Neural cell (in vitro differentiated cells): ENCODE results near the gene SLC2A8. TPM values are rescaled to one million over a fixed set of nuclear protein-coding genes. Genes with fewer than 3 reads are reported as not detected.

Experiments
- H2AFZ ChIP-seq: fragments of 200-600, 300-800 bp; sonication (generic), shearing (Covaris generic); 2 replicates; pipeline ENCODE4 v1.6.0; 2014; ENCODE audit warnings: low read depth, mild to moderate bottlenecking, antibody characterized with exemption, low read length, moderate library complexity
- H3F3A ChIP-seq: fragments of 200-600 bp; shearing (Covaris generic); 2 replicates; pipeline ENCODE4 v1.6.1; 2016; ENCODE audit warnings: mild to moderate bottlenecking, moderate library complexity, mixed read lengths, antibody characterized with exemption, low read length; ENCODE audit not compliant: insufficient read depth, poor library complexity, severe bottlenecking
- H3K27ac ChIP-seq: fragments of 200-600, 300-800 bp; sonication (generic), shearing (Covaris generic); 2 replicates; pipeline ENCODE4 v1.5.1; 2014; ENCODE audit warnings: mild to moderate bottlenecking, low read length, moderate library complexity
- H3K27me3 ChIP-seq: fragments of 300-800, 200-600 bp; sonication (generic), shearing (Covaris generic); 2 replicates; pipeline ENCODE4 v1.6.0; 2014; ENCODE audit warnings: mild to moderate bottlenecking, low read depth, low read length, moderate library complexity; ENCODE audit not compliant: insufficient read depth
- H3K36me3 ChIP-seq: fragments of 300-800, 200-600 bp; sonication (generic), shearing (Covaris generic); 2 replicates; pipeline ENCODE4 v1.5.1; 2014; ENCODE audit warnings: mild to moderate bottlenecking, antibody characterized with exemption, low read length, moderate library complexity; ENCODE audit not compliant: insufficient read depth
- H3K4me2 ChIP-seq: fragments of 300-800, 200-600 bp; sonication (generic), shearing (Covaris generic); 2 replicates; pipeline ENCODE4 v1.6.0; 2014; ENCODE audit warnings: mild to moderate bottlenecking, low read length
- H3K4me3 ChIP-seq: fragments of 300-800, 200-600 bp; sonication (generic), shearing (Covaris generic); 2 replicates; pipeline ENCODE4 v1.5.1; 2014; ENCODE audit warnings: mild to moderate bottlenecking, low read length, moderate library complexity
- H3K79me2 ChIP-seq: fragments of 200-600 bp; shearing (Covaris generic); replicated peaks from 2 replicates; pipeline ENCODE4 v1.6.0; 2014; ENCODE audit warnings: mild to moderate bottlenecking, low read length, moderate library complexity; ENCODE audit not compliant: insufficient read depth
- H3K9ac ChIP-seq: fragments of 300-800, 200-600 bp; sonication (generic), shearing (Covaris generic); 2 replicates; pipeline ENCODE4 v1.6.1; 2016; ENCODE audit warnings: mild to moderate bottlenecking, low read length, mixed read lengths
- H3K9me2 ChIP-seq: fragments of 200-600 bp; shearing (Covaris generic); 2 replicates; pipeline ENCODE4 v1.6.1; 2016; ENCODE audit warnings: mild to moderate bottlenecking, low read length, mixed read lengths; ENCODE audit not compliant: insufficient read depth
- H3K9me3 ChIP-seq: fragments of 200-600, 300-800 bp; sonication (generic), shearing (Covaris generic); 2 replicates; pipeline ENCODE4 v1.6.1; 2016; ENCODE audit warnings: mild to moderate bottlenecking, mixed run types, low read length, moderate library complexity, mixed read lengths
- H4K20me1 ChIP-seq: fragments of 200-600 bp; shearing (Covaris generic); 2 replicates; pipeline ENCODE4 v1.6.1; 2016; ENCODE audit warnings: mild to moderate bottlenecking, mixed run types; ENCODE audit not compliant: insufficient read depth
- CTCF ChIP-seq: fragments of 450-650 bp; IDR thresholded peaks from 2 replicates; pipeline ENCODE4 v1.5.1; 2014; ENCODE audit warnings: antibody characterized with exemption, mild to moderate bottlenecking, moderate library complexity; ENCODE audit not compliant: poor library complexity, severe bottlenecking
- EP300 ChIP-seq: fragments of 450-650 bp; conservative IDR thresholded peaks from 2 replicates; pipeline ENCODE4 v1.6.1; 2014; ENCODE audit warnings: antibody characterized with exemption, mild to moderate bottlenecking, moderate library complexity; ENCODE audit not compliant: poor library complexity, severe bottlenecking
- EZH2 ChIP-seq: fragments of 200-600, 300-800 bp; shearing (Covaris generic), sonication (generic); IDR thresholded peaks from 2 replicates; pipeline ENCODE4 v1.6.1; 2014; ENCODE audit warnings: antibody characterized with exemption, low read length, borderline replicate concordance, mild to moderate bottlenecking; ENCODE audit not compliant: insufficient read depth, poor library complexity, severe bottlenecking
- MXI1 ChIP-seq: fragments of 450-650 bp; conservative IDR thresholded peaks from 2 replicates; pipeline ENCODE4 v1.6.1; 2014; ENCODE audit warnings: antibody characterized with exemption, mild to moderate bottlenecking; ENCODE audit not compliant: poor library complexity, severe bottlenecking
- POLR2AphosphoS5 ChIP-seq: IDR thresholded peaks from 2 replicates; pipeline ENCODE4 v1.6.1; 2012
- RAD21 ChIP-seq: fragments of 450-650 bp; conservative IDR thresholded peaks from 2 replicates; pipeline ENCODE4 v1.6.1; 2014; ENCODE audit warnings: antibody characterized with exemption, mild to moderate bottlenecking, moderate library complexity
- REST ChIP-seq: IDR thresholded peaks from 2 replicates; pipeline ENCODE4 v1.6.1; 2012; ENCODE audit warnings: borderline replicate concordance
- SMC3 ChIP-seq: fragments of 450-650 bp; conservative IDR thresholded peaks from 2 replicates; pipeline ENCODE4 v1.6.1; 2014; ENCODE audit warnings: antibody characterized with exemption, mild to moderate bottlenecking, moderate library complexity; ENCODE audit not compliant: poor library complexity
- TAF1 ChIP-seq: IDR thresholded peaks from 2 replicates; pipeline ENCODE4 v1.6.1; 2012; ENCODE audit warnings: low read depth
- polyA plus RNA-seq: library from polyadenylated mRNA; depleted of rRNA; stranded (reverse); fragments of >200 nt; gene quantifications from 2 replicates; pipeline ENCODE4 v1.2.3, GENCODE V29; 2014

The SLC2A8 gene
- polyA plus RNA-seq, 1 donor from 2014 or later: 10.2 TPM

- no peak overlapping the region for H3K9ac ChIP-seq
- H2AFZ ChIP-seq: no peak overlapping the region
- no peaks in the 10 kb centered on the region for H3K27me3 ChIP-seq
- H3K79me2 ChIP-seq: no peaks in the 10 kb centered on the region
- H3K36me3 ChIP-seq: no peaks in the 10 kb centered on the region
- no peak overlapping the region for H3K27ac ChIP-seq
- no peaks in the 10 kb centered on the region for H3K9me3 ChIP-seq
- TF ChIP-seq REST (no peak), MXI1 (peak; percentile 83), CTCF (no peak), EP300 (no peak), POLR2AphosphoS5 (no peak), SMC3 (no peak), TAF1 (no peak), EZH2 (no peak), RAD21 (peak; percentile 10)
- no peaks in the 10 kb centered on the region for H3F3A ChIP-seq
- H3K4me2 ChIP-seq: peak overlapping the region; percentile 55
- no peaks in the 10 kb centered on the region for H4K20me1 ChIP-seq
- no peaks in the 10 kb centered on the region for H3K9me2 ChIP-seq
- peak overlapping the region; percentile 84 for H3K4me3 ChIP-seq
Observed at GRCh38 chr9:127396253-127396807, 639 bp upstream of the SLC2A8 start.

GRCh38 chr9:127397646-127398274 is 791 bp downstream of the SLC2A8 start:
- no peaks in the 10 kb centered on the region for H3K9me3 ChIP-seq
- H3K4me2 ChIP-seq: peak overlapping the region; percentile 59
- no peak overlapping the region for H3K27ac ChIP-seq
- no peaks in the 10 kb centered on the region for H3K79me2 ChIP-seq
- H3K36me3 ChIP-seq: no peaks in the 10 kb centered on the region
- peak overlapping the region; percentile 14 for H2AFZ ChIP-seq
- peak overlapping the region; percentile 69 for H3K9ac ChIP-seq
- H3K4me3 ChIP-seq: peak overlapping the region; percentile 84
- no peaks in the 10 kb centered on the region for H3K27me3 ChIP-seq
- no peaks in the 10 kb centered on the region for H4K20me1 ChIP-seq
- TF ChIP-seq TAF1 (no peak), EP300 (no peak), RAD21 (peak; percentile 72), REST (no peak), SMC3 (peak; percentile 75), CTCF (peak; percentile 70), EZH2 (no peak), POLR2AphosphoS5 (no peak), MXI1 (no peak)
- no peaks in the 10 kb centered on the region for H3K9me2 ChIP-seq
- H3F3A ChIP-seq: no peaks in the 10 kb centered on the region
